ENCODE results near the gene PLXNA4. TPM values are rescaled to one million over a fixed set of nuclear protein-coding genes. Genes with fewer than 3 reads are reported as not detected.

The PLXNA4 gene
- polyA plus RNA-seq, 1 donor (not counting 4 experiments of a cell fraction or from before 2014, with no cell fraction given) = 0.01 TPM

DNA sequence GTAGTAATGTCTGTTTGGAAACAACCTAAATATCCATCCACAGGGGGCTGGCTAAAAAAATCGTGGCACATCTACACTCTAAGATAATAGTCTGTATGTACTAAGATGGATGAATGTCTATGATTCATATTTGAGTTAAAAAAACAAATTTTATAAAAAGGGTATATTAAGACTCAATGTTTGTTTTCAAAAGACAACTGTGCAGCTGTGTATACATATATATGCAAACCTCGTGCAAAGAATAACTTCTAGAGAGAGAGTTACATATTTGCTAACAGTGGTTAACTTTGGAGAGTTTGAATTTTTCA, 323.5 kb downstream of the PLXNA4 start:
- dilution Hi-C loops (cut with MboI; ENCODE audit: extremely low pct_ligation_motif_present, low sequenced_read_pairs) = no loop called here
- H3K9me1 ChIP-seq (ENCODE audit: control insufficient read depth, extremely low read depth, insufficient read depth, low read length) = no peaks in the 10 kb centered on the region
- no peak overlapping the region for H2AFZ ChIP-seq (ENCODE audit: control insufficient read depth, low read length)
- H3K27ac ChIP-seq (ENCODE audit: control insufficient read depth, insufficient read depth, low read length) = no peak overlapping the region
- peaks cover 19% of the 10 kb centered on the region for H3K27me3 ChIP-seq (ENCODE audit: control insufficient read depth, extremely low read depth, insufficient read depth, low read length)
- no peak overlapping the region for H3K4me2 ChIP-seq (ENCODE audit: control insufficient read depth, extremely low read depth, insufficient read depth, low read depth, low read length)
- no peak overlapping the region for H3K4me3 ChIP-seq (ENCODE audit: control insufficient read depth in 2 of 3, extremely low read depth in 1 of 3, insufficient read depth in 2 of 3, low read depth in 1 of 3, low read length in 3 of 3)
- TF ChIP-seq, protein P1, sequence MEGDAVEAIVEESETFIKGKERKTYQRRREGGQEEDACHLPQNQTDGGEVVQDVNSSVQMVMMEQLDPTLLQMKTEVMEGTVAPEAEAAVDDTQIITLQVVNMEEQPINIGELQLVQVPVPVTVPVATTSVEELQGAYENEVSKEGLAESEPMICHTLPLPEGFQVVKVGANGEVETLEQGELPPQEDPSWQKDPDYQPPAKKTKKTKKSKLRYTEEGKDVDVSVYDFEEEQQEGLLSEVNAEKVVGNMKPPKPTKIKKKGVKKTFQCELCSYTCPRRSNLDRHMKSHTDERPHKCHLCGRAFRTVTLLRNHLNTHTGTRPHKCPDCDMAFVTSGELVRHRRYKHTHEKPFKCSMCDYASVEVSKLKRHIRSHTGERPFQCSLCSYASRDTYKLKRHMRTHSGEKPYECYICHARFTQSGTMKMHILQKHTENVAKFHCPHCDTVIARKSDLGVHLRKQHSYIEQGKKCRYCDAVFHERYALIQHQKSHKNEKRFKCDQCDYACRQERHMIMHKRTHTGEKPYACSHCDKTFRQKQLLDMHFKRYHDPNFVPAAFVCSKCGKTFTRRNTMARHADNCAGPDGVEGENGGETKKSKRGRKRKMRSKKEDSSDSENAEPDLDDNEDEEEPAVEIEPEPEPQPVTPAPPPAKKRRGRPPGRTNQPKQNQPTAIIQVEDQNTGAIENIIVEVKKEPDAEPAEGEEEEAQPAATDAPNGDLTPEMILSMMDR (optimal IDR thresholded peaks at IDR 0.05 in 1 of 3, IDR thresholded peaks at IDR 0.05 in 1 of 3, conservative IDR thresholded peaks at IDR 0.05 in 1 of 3; ENCODE audit: extremely low read depth in 1 of 3, insufficient read depth in 2 of 3, low read length in 3 of 3) = no peak
- no peak for TF ChIP-seq EZH2 (IDR thresholded peaks at IDR 0.05; ENCODE audit: low read length)
- DNase-seq (ENCODE audit: low read depth, low spot score) = no peak
- no peaks in the 10 kb centered on the region for H3K79me2 ChIP-seq (ENCODE audit: control insufficient read depth, insufficient read depth, low read length)
- no peak for FAIRE-seq
- H3K9me3 ChIP-seq (ENCODE audit: control insufficient read depth, low read depth, low read length) = no peaks in the 10 kb centered on the region
- no peak overlapping the region for H3K9ac ChIP-seq (ENCODE audit: control insufficient read depth, extremely low read depth, insufficient read depth, low read length)
- no peaks in the 10 kb centered on the region for H3K36me3 ChIP-seq (ENCODE audit: control insufficient read depth in 2 of 2, extremely low read depth in 1 of 2, insufficient read depth in 2 of 2, low read length in 2 of 2)
- no peaks in the 10 kb centered on the region for H4K20me1 ChIP-seq (ENCODE audit: control insufficient read depth, extremely low read depth, insufficient read depth, low read length)
- peaks cover 11% of the 10 kb centered on the region for H3K4me1 ChIP-seq (ENCODE audit: control insufficient read depth, extremely low read depth, insufficient read depth, low read length)

DNA sequence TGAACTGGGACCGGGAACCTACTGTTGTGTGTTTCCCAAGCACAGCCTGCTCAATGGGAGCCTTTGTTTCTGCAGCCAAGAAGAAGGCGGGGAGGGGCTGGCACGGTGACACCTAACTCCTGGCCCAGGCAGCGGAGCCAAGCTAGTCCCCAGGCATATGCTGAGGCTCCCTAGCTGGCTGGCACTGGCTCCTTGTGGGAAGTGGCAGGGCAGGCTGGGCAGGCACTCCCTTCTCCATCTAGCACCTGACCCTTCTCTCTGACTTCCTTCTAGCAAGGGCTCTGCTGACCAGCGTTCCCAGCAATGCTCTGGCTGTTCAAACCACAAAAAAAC, 325.0 kb downstream of the PLXNA4 start:
- Histone ChIP-seq H4K20me1 (ENCODE audit: control insufficient read depth, extremely low read depth, insufficient read depth, low read length) (no peaks in the 10 kb centered on the region), H3K27ac (ENCODE audit: control insufficient read depth, insufficient read depth, low read length) (no peak overlapping the region), H3K4me3 (ENCODE audit: control insufficient read depth in 2 of 3, extremely low read depth in 1 of 3, insufficient read depth in 2 of 3, low read depth in 1 of 3, low read length in 3 of 3) (no peak overlapping the region), H2AFZ (ENCODE audit: control insufficient read depth, low read length) (no peak overlapping the region), H3K79me2 (ENCODE audit: control insufficient read depth, insufficient read depth, low read length) (no peaks in the 10 kb centered on the region), H3K27me3 (ENCODE audit: control insufficient read depth, extremely low read depth, insufficient read depth, low read length) (peaks cover 15% of the 10 kb centered on the region), H3K9ac (ENCODE audit: control insufficient read depth, extremely low read depth, insufficient read depth, low read length) (no peak overlapping the region), H3K36me3 (ENCODE audit: control insufficient read depth in 2 of 2, extremely low read depth in 1 of 2, insufficient read depth in 2 of 2, low read length in 2 of 2) (no peaks in the 10 kb centered on the region), H3K4me2 (ENCODE audit: control insufficient read depth, extremely low read depth, insufficient read depth, low read depth, low read length) (no peak overlapping the region), H3K9me1 (ENCODE audit: control insufficient read depth, extremely low read depth, insufficient read depth, low read length) (no peaks in the 10 kb centered on the region), H3K9me3 (ENCODE audit: control insufficient read depth, low read depth, low read length) (no peaks in the 10 kb centered on the region), H3K4me1 (ENCODE audit: control insufficient read depth, extremely low read depth, insufficient read depth, low read length) (peaks cover 10% of the 10 kb centered on the region)
- no peak for FAIRE-seq
- dilution Hi-C loops (cut with MboI; ENCODE audit: extremely low pct_ligation_motif_present, low sequenced_read_pairs) = no loop called here
- TF ChIP-seq EZH2 (IDR thresholded peaks at IDR 0.05; ENCODE audit: low read length) = no peak
- TF ChIP-seq, protein P1 (optimal IDR thresholded peaks at IDR 0.05 in 1 of 3, IDR thresholded peaks at IDR 0.05 in 1 of 3, conservative IDR thresholded peaks at IDR 0.05 in 1 of 3; ENCODE audit: extremely low read depth in 1 of 3, insufficient read depth in 2 of 3, low read length in 3 of 3) = no peak
- DNase-seq (ENCODE audit: low read depth, low spot score) = no peak

Measured in keratinocyte (primary cell).